GM04504 (cell line): ENCODE data around the gene VSTM2B.
A peak's percentile ranks its signal among the peaks of the same experiment; 100 is the strongest.

Source experiments
- DNase-seq: peaks from one replicate; pipeline ENCODE4 v3.0.0-alpha.2; 2012; ENCODE audit warnings: low read depth

Gene VSTM2B

DNA sequence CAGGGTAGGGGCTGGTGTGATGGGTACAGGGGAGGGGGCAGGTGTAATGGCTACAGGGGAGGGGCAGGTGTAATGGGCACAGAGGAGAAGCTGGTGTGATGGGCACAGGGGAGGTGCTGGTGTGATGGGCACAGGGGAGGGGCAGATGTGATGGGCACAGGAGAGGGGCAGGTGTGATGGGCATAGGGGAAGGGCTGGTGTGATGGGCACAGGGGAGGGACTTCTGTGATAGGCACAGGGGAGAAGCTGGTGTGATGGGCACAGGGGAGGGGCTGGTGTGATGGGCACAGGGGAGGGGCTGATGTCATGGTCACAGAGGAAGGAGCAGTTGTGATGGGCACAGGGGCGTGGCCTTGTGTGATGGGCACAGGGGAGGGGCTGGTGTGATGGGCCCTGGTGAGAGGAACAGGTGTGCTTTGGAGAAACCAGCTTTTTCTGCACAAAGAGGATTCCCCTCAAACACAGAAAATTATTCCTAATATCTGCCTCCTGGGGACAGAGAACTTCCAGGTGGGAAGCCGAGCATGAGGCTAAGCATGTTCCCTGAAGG is 41.6 kb downstream of the VSTM2B start:
- DNase-seq: no peak

DNA sequence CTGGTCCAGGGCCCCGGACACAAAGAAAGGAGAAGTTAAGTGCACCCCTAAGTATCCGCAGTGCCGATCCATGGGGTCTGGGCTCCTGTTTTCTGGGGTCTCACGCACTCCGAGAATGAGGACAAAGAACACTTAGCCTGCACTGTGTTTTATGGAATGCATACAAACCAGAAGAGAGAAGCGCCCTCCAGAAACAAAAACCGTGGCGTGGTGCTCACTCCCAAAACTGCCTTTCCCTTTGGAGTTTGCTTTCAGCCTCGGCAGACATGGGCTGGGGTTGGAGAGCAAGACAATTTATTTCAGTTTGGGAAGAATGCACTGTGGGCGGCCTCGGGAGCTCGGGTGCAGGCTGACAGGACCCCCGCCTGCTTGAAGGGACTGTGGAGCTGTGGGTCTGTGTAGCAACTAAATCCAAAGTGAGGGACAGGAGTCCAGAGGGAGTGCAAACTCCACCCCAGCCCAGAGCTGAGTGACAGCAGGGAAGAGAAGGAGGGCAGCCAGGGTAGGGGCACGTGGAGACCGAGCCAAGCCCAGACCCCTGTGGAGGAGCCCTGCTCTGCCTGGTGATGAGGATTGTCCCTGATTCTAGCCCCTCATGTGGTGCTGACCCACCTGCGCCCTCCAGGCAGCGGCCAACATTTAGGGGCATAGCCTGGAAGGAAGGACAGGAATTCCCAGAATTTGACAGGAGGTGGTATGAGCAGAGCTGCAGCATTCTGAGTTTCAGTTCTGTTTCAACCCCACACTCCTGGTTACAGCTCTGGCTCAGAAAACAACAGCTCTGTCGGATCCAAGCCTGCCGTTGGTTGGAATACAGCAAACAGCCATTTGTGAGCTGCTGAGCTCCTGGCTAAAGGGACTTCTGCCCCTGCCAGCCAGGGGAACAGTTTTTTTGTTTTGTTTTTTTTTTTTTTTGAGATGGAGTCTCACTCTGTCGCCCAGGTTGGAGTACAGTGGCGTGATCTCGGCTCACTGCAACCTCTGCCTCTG is 42.5 kb downstream of the VSTM2B start:
- DNase-seq: no peak

DNA sequence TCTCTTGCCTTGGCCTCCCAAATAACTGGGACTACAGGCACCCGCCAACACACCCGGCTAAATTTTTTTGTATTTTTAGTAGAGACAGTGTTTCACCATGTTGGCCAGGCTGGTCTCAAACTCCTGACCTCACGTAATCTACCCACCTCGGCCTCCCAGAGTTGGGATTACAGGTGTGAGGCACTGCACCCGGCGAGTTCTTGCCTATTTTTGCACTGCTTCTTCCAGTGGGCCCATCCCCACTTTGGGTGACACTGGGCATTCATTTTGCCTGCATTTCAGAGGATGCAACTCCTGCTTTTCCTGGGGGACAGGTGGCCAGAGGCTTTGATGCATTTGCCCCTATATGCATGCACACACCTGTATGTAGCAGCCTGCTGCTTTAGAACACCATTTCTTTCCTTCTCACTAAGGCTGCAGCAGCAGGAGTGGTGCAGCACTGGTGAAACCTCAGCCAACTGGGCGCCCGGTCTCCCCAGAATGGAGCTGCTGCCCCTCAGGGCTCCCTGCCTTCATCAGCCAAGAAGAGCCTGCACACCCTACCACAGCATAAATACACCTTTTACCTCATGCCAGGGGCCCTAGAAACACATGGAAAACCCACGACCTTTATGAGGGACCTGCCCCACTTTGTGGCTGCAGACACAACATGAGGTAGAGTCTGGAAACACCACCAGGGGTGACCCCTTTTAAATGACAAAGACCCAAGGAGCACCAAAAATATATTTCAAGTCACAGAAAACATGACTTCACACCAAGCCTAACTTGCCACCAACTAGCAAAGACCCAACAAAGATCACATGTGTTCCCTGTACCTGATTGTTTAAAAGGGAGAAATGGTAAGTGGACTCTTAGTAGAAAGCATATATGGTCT is 43.5 kb downstream of the VSTM2B start:
- DNase-seq: no peak

DNA sequence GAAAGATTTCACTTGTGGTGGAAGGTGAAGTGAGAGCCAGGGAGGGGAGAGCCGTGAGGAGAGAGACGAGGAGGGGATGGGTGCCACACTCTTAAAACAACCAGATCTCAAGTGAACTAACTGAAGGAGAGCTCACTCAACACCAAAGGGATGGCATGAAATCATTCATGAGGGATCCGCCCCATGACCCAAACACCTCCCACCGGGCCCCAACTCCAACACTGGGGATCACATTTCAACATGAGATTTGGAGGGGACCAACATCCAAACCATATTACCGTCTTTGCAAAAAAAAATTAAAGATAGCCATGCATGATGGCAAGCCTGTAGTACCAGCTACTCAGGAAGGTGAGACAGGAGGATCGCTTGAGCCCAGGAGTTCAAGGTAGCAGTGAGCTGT is 45.4 kb downstream of the VSTM2B start:
- DNase-seq: no peak

DNA sequence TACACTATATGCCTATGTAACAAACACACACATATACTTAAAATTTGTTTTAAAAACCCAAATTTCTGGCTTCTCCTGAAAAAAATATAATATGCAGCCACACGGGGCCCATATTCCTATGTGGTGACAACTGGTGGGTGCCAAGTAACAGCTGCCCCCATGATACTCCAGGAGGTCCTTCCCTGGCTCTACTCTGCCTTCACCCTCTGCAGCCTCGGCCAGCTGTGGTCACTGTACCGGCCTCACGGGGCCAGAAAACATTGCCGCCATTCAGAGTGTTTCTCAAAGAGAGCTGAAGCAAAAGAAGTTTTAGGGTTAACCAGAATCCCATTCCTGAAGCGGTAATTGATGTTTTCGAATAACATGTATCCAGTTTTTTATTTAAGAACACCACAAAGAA is 47.7 kb downstream of the VSTM2B start:
- DNase-seq: no peak

DNA sequence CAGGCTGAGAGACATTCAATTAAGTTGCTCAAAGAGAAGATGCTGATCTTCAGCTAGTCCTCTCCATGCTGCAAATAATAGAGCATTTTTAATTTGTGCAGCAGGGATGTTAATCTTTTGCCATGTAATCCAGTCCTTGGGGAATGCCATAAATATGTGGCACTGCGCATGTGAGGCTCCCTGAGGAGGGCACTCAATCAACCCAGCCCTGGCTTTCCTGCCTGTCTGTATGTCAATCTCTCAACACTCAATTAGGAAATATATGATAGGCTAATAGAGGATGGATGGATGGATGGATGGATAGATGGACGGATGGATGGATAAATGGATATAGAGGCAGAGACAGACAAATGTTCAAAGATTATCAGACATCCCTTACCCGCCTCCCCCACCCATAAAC is 48.7 kb downstream of the VSTM2B start:
- no peak for DNase-seq

DNA sequence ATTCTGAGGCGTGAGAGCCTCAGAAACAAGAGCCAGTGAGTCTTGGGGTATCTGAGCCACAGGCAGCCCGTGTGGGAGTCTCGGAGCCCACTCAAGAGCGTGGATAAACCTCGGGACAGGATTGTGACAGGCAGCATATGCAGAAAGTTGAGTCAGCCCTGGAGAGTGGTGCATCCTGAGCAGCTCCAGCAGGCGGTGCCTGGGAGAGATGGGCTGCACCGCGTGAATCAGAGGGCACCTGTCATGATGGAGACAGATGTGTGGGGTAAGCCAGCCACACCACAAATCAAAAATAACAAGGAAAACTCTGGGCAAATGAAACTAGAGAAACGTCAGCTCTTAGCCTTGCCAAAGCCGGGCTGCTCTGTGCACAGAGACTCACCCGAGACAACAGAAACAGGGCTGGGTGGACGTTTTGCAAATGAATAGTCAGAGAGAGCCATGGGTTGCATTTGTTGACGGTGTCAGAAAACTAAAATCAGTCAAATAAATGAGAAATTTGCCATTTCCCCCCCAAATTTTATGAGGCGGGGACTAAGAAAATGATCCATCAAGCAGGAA is 50.3 kb downstream of the VSTM2B start:
- DNase-seq: no peak

DNA sequence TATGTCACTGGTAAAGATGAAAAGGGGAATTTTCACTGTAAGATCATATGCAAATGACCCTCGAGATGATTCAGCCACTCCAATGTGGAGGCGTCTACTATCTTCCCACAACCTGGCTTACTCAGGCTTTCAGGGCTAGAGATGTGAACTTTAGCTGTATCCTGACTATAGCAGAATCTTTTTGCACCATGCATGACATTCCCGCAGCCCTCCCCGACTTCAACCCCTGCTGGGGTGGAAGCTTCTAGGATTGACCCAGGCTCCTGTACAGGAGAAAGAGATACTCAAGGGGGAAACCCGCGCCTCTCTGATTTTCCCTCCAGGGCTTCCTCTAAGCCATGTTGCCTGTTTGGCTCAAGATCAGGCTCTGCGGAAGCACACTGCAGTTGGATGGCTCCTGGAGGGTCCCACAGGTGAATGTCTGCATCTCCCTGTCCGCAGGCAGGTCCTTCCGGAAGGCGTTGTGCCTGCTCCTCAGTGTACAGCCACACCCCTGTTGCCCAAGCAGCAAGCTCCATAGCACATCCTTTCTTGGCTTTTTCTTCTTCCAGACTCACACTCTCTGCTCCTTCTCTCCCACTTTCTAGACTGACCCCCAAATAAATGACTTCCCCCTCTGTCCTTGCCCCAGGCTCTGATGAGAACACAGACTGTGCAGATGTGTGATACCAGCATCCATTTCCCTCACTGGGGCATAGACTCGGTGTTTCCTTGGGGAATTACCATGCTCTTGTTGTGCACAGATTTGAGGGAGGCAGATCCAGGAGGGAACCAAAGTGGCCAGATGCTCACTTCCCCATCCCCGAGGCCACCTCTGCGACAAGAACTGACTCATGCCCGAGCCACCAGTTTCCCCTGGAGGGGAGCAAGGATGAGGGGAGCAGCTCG is 51.2 kb downstream of the VSTM2B start:
- no peak for DNase-seq

DNA sequence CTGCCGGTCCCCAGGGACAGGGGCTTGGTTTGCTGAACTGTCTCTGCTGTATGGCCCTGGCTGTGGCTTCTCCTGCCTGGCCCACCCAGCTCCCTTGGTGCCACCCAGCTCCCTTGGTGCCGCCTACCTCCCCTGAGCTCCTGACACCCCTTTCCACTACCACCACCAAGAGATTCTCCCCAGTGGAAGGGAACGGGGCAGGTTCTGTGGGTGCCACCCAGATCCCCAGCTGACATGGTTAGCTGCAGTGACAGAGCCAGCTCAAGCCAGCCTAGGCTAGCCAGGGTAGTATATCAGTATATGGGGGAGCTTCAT is 51.8 kb downstream of the VSTM2B start:
- DNase-seq: no peak

DNA sequence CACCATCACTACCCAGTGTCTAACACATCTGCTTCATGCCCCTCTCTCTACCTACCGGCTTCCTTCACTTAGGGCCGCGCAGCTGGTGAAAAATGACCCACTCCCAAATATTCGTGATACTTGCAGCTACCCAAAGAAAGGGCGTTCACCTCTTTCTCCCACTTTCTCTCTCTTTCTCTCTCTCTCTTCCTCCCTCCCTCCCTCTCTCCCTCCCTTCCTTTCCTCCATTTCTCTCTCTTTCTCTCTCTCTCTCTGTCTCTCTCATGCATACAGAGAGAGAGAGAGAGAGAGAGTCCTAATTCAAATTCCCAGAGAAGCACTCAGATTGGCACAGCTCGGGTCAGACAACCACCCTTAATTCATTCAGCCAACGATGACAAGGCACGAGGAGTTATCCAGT is 52.6 kb downstream of the VSTM2B start:
- DNase-seq: no peak

DNA sequence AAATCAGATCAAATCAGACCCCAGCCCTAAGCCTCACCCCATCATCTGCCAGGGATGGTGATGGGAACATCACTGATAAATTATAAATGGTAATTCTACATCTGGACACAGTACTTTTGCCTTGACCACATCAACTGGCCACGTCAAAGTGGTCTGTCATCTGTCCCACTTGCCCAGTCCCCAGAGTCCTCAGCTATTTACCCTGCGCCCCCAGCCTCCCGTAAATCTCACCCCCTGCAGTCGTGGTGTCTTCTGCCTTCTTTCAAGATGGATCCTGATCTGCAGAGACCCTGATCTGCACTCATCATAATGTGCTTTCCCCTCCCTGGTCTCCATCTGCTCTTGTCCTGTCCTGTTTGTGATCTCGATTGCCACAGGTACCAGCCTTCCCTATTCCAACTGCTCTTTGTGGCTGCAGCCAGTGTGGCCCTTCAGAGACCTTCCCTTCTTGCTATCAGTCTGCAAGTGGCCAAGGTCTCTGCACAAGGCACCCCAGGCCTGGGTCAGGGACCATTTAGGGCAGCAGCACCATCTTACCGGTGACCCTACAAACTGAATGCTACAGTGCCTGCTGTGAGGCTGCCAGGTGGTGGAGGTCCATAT is 53.6 kb downstream of the VSTM2B start:
- DNase-seq: no peak

DNA sequence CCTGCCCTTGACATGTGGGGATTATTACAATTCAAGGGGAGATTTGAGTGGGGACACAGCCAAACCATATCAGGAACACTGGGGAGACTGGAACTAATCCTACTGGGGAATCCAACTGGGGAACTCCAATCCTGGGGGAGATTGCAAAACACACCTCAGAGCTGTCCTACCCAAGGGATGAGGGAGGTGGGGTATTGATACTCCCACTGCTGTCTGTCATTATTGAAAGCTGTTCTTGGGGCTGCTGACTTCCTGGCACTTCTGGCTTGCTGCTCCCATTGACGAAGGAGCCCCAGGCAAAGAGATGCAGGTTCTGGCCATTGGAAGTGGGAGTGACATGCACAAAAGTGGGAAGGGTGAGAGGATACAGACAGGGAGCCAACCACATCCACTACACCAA is 55.6 kb downstream of the VSTM2B start:
- DNase-seq: no peak

DNA sequence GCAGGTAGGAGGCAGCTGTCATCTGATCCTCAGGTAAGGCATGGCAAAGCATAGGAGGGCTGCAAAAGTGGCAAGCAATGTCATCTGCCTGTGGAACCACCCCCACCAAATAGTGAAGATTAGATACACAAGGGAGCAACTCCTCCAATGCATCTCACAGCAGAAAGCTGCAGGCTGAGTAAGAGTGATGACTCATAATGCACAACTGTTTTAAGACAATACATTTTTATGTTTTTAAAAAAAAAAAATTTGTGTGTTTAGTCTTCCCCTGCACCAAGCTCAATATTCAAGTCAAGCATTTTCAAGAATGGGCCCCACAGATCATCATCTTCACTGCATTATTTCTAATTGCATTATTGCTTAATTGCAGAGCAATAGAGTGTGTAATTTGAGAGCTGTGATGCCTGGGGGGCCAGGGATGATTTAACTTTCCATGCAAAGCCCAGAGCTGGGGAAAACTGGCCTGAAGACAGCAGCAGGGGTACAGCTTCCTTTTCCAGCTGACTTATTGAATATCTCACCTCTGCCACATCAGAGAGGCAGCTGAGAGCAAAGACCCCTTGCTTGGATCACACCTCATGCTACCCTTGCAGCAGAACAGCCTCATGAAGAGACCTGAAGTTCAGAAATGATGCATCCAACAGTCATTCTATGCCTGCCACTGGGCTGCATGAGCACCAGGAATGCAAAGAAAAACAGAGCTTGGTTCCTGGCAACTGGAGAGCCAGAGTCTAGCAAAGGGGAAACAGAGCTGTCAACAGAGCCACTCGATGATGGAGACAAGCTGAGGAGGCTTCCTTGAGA is 57.6 kb downstream of the VSTM2B start:
- no peak for DNase-seq

DNA sequence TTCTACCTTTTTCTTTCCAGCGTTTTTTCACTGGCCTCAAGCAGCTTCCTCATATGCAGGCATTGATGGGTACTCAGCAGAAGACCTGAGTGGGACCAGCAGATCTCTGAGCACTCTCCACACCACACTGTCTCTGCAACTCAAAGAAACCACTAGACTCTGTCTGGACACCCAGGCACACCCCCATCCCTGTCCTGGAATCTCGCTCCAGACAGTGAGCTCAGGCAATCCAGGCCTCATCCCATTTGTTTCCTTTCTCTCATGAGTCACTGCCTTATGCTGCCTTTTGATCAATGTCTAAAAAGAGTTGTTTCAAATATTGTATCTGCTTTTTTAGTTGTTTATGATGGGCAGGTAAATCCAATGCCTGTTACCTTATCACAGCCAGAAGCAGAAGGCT is 60.6 kb downstream of the VSTM2B start:
- no peak for DNase-seq

DNA sequence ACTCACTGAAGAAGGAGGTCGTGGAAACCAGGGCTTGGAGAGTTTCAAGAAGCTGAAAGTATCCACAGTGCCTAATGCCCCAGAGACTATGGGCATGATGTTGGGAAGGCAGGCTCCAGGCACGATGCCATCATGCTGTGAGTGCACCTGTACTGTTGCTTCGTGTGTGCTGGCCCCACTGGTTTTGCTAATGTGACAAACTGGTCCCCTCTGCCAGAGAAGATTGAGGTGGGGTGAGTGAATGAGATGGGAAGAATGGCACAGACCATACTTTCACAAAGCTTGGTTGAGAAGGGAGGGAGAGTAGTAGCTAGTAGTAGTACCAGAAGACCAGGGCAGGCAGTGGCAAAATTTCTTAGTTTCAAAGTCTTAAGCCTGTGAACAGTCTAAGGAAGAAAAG is 61.3 kb downstream of the VSTM2B start:
- no peak for DNase-seq

DNA sequence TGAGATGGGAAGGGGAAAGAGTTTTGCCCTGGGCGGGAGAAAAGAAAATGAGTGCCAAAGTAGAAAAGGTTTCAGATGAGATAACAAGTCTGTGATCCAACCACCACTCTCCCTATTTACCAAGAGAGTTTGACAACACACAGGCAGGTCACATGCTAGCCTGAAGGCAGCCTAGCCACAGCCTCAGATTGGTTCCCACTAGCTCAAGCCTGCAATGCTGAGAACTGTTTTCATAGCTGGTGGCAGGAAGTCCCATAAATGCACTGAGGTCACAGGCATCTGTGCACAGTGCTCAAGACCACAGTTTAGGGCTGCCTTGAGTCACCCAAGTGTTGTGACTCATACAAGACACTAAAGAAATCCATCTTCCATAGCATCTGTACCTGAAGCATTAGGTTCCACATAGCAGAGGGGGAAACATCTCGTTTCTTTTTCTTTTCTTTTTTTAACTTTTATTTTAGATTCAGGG is 61.8 kb downstream of the VSTM2B start:
- peak; percentile 57 for DNase-seq

DNA sequence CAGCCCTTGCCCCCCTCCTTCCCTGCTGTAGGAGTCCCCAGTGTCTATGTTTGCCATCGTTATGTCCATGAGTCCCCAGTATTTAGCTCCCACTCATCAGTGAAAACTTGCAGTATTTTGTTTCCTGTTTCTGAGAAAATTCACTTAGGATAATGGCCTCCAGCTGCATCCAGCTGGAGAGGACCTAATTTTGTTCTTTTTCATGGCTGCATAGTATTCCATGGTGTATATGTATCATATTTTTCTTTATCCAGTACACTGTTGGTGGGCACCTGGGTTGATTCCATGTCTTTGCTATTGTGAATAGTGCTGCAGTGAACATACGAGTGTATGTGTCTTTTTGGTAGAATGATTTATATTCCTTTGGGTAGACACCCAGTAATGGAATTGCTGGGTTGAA is 62.3 kb downstream of the VSTM2B start:
- no peak for DNase-seq

DNA sequence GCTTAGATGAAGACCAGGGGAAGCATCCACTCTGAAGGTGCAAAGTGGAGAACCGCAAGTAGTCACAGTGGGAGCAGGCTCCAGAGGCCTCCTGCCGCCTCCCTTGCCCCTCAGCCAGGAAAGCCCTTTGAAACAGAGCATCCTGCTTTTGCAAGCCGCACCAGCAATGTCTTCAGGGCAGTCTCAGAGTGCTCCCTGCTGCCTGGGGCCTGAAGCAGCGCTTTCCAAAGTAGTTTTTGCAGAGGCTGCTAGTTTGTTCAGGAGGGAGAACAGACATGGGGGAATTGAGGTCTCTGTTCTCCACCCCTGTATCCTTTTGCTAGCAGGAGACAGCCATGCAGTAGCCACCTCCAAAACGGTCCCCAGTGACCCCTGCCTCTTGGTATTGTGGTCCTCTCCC is 64.5 kb downstream of the VSTM2B start:
- no peak for DNase-seq

DNA sequence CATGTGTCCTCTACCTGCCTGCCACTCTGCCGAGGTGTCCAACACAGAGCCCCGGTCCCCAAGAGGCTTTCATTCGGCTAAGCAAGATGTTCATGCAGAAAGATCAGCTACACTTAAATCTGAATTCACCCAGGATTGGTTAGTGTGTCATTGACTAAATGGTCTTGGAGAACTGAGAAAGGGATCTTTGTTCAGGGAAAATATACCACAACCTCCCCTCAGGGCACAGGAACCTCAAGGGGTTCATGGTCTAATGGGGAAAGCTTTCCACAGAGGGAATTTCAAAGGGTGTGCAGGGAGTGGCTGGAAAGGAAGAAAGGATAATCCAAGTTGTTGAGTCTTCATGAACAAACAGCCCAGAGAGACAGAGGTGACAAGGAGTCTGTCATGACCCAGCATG is 65.9 kb downstream of the VSTM2B start:
- DNase-seq: no peak

DNA sequence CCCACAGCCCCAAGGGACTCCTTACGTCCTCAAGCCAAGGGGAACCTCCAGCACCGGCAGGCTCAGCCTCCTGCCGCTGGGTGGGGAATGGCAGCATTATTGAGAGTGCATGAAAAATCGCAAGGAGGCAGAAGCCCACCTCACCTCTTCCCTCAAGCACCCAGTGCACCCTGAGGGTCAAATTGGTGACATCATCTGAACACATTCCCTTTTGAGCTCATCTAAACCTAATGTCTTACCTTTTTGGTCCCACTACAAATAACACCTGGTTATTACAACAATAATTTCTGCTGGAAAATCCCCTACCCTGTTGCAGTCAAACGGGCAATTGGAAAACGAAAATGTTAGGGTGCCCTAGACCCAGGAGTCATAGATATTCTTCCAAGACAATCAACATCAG is 68.1 kb downstream of the VSTM2B start:
- DNase-seq: no peak
